ENCODE measurements around the gene TCN2. TPM values are rescaled to one million over a fixed set of nuclear protein-coding genes. Genes with fewer than 3 reads are reported as not detected.

Gene TCN2
- total RNA-seq, 5 donors from 2014 or later (not counting 1 experiment from before 2014, with no cell fraction given), result 0.26 to 0.65 (median 0.57) TPM

- ATAC-seq (replicated peaks in 1 of 4) (peak; percentile 85 to 92 (median 90)), DNase-seq (peak; percentile 81 to 97 (median 89))
- H3K27ac Mint-ChIP-seq, result peak within 1 kb of the TSS; percentile 85 to 90
- Histone ChIP-seq H3K27ac (ENCODE audit: low read length) (peak within 1 kb of the TSS; percentile 84), H3K36me3 (ENCODE audit: control insufficient read depth in 2 of 2, extremely low read depth in 1 of 2, insufficient read depth in 1 of 2, low read length in 1 of 2) (no peaks in the 10 kb centered on the region), H3K4me3 (ENCODE audit: control insufficient read depth in 1 of 2, extremely low read depth in 1 of 2, low read length in 1 of 2) (peak within 1 kb of the TSS; percentile 52 to 65), H3K9me3 (no peaks in the 10 kb centered on the region), H3K4me1 (ENCODE audit: control insufficient read depth in 1 of 2, extremely low read depth in 1 of 2, insufficient read depth in 2 of 2, low read length in 2 of 2) (peaks cover 6 to 34% of the 10 kb centered on the region in 2 experiments), H3K27me3 (replicated peaks in 1 of 2; ENCODE audit: control insufficient read depth in 2 of 2, extremely low read depth in 1 of 2, insufficient read depth in 2 of 2, low read length in 1 of 2) (no peaks in the 10 kb centered on the region)
- ChIA-PET CTCF (interaction anchor here (0.5 to 3.5 kb wide), 9 partner anchors 44 to 636 kb away, joined by 3 to 26 read pairs (median 4); no protein-coding TSS in a partner anchor), POLR2A (interaction anchor here in 1 of 2 donors (0.6 kb wide), 1 partner anchor 34 kb away, joined by 9 read pairs; no protein-coding TSS in a partner anchor)
- H3K9me3 Mint-ChIP-seq, result peaks cover 0 to 4% (median 0%) of the 10 kb centered on the region in 3 donors
- peaks cover 4% of the 10 kb centered on the region for H3K36me3 Mint-ChIP-seq
- peaks cover 13 to 24% (median 20%) of the 10 kb centered on the region in 3 donors for H3K4me1 Mint-ChIP-seq
- H3K27me3 Mint-ChIP-seq, result no peaks in the 10 kb centered on the region
- 3% methylated on average over 71 of the region's 75 CpGs for WGBS (ENCODE audit: insufficient coverage)
- peak within 1 kb of the TSS; percentile 81 to 85 (median 82) for H3K4me3 Mint-ChIP-seq
Observed at GRCh38 chr22:30635273-30636225, 28.6 kb downstream of the TCN2 start, which contains the start of gene SLC35E4. TSS of gene SLC35E4 (plus strand) at chr22:30635781. CDS start at chr22:30636451, 670 bp downstream.

DNA sequence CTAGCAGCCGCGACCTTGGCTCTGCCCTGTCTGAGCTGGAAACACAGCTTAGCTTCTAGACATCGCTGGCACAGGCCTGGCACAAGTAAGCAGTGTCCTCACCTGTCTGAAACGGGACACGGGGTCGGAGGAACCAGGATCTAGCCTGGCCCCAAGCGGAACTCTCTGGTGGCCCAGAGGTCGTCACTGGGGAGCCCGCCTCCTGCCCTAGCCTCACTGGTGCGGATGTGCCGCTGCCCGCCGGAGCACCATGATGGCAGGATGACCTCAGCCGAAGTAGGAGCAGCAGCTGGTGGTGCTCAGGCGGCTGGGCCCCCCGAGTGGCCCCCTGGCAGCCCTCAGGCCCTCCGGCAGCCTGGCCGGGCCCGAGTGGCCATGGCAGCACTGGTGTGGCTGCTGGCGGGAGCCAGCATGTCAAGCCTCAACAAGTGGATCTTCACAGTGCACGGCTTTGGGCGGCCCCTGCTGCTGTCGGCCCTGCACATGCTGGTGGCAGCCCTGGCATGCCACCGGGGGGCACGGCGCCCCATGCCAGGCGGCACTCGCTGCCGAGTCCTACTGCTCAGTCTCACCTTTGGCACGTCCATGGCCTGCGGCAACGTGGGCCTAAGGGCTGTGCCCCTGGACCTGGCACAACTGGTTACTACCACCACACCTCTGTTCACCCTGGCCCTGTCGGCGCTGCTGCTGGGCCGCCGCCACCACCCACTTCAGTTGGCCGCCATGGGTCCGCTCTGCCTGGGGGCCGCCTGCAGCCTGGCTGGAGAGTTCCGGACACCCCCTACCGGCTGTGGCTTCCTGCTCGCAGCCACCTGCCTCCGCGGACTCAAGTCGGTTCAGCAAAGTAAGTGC lies 29.5 kb downstream of the TCN2 start:
- Mint-ChIP-seq H3K4me1 (peaks cover 13 to 24% (median 20%) of the 10 kb centered on the region in 3 donors), H3K27me3 (no peaks in the 10 kb centered on the region), H3K9me3 (peaks cover 0 to 4% (median 0%) of the 10 kb centered on the region in 3 donors), H3K4me3 (peak overlapping the region; percentile 81 to 85 (median 82)), H3K36me3 (peaks cover 4% of the 10 kb centered on the region), H3K27ac (peak overlapping the region; percentile 74 to 76)
- Histone ChIP-seq H3K27me3 (replicated peaks in 1 of 2; ENCODE audit: control insufficient read depth in 2 of 2, extremely low read depth in 1 of 2, insufficient read depth in 2 of 2, low read length in 1 of 2) (no peaks in the 10 kb centered on the region), H3K4me3 (ENCODE audit: control insufficient read depth in 1 of 2, extremely low read depth in 1 of 2, low read length in 1 of 2) (peak overlapping the region; percentile 52 to 65), H3K9me3 (no peaks in the 10 kb centered on the region), H3K27ac (ENCODE audit: low read length) (no peak overlapping the region), H3K4me1 (ENCODE audit: control insufficient read depth in 1 of 2, extremely low read depth in 1 of 2, insufficient read depth in 2 of 2, low read length in 2 of 2) (peaks cover 6 to 34% of the 10 kb centered on the region in 2 experiments), H3K36me3 (ENCODE audit: control insufficient read depth in 2 of 2, extremely low read depth in 1 of 2, insufficient read depth in 1 of 2, low read length in 1 of 2) (no peaks in the 10 kb centered on the region)
- ChIA-PET POLR2A (interaction anchor here in 1 of 2 donors (0.6 to 0.7 kb wide), 2 partner anchors 35 to 686 kb away, joined by 4 to 9 read pairs; no protein-coding TSS in a partner anchor), CTCF (interaction anchor here in 1 of 2 donors (0.8 to 3.5 kb wide), 3 partner anchors 119 to 449 kb away, joined by 3 to 26 read pairs (median 11); no protein-coding TSS in a partner anchor)
- 73% methylated on average over 45 of the region's 45 CpGs for WGBS (ENCODE audit: insufficient coverage)
- DNase-seq (peak in 12 of 35 experiments; percentile 2 to 39 (median 12)), ATAC-seq (replicated peaks in 1 of 4) (peak in 2 of 4 experiments; percentile 2 to 3)

GRCh38 chr22:30637701-30638114 lies 30.7 kb downstream of the TCN2 start:
- CTCF ChIA-PET, result no interaction called here
- no peaks in the 10 kb centered on the region for H3K27me3 Mint-ChIP-seq
- Histone ChIP-seq H3K4me1 (ENCODE audit: control insufficient read depth in 1 of 2, extremely low read depth in 1 of 2, insufficient read depth in 2 of 2, low read length in 2 of 2) (peaks cover 6 to 34% of the 10 kb centered on the region in 2 experiments), H3K9me3 (no peaks in the 10 kb centered on the region), H3K27me3 (replicated peaks in 1 of 2; ENCODE audit: control insufficient read depth in 2 of 2, extremely low read depth in 1 of 2, insufficient read depth in 2 of 2, low read length in 1 of 2) (no peaks in the 10 kb centered on the region), H3K4me3 (ENCODE audit: control insufficient read depth in 1 of 2, extremely low read depth in 1 of 2, low read length in 1 of 2) (no peak overlapping the region), H3K36me3 (ENCODE audit: control insufficient read depth in 2 of 2, extremely low read depth in 1 of 2, insufficient read depth in 1 of 2, low read length in 1 of 2) (no peaks in the 10 kb centered on the region), H3K27ac (ENCODE audit: low read length) (no peak overlapping the region)
- H3K9me3 Mint-ChIP-seq, result peaks cover 0 to 4% (median 0%) of the 10 kb centered on the region in 3 donors
- H3K27ac Mint-ChIP-seq, result no peak overlapping the region
- POLR2A ChIA-PET, result no interaction called here
- peaks cover 13 to 24% (median 20%) of the 10 kb centered on the region in 3 donors for H3K4me1 Mint-ChIP-seq
- ATAC-seq (replicated peaks in 1 of 4) (no peak), DNase-seq (no peak)
- peaks cover 4% of the 10 kb centered on the region for H3K36me3 Mint-ChIP-seq
- H3K4me3 Mint-ChIP-seq, result peak overlapping the region; percentile 28 to 85 (median 45)
- 100% methylated on average over 1 of the region's 1 CpG for WGBS (ENCODE audit: insufficient coverage)

GRCh38 chr22:30640361-30640760 lies 33.4 kb downstream of the TCN2 start:
- Mint-ChIP-seq H3K4me3 (no peak overlapping the region), H3K4me1 (peaks cover 15 to 22% (median 21%) of the 10 kb centered on the region in 3 donors)
- POLR2A ChIA-PET, result no interaction called here

DNA sequence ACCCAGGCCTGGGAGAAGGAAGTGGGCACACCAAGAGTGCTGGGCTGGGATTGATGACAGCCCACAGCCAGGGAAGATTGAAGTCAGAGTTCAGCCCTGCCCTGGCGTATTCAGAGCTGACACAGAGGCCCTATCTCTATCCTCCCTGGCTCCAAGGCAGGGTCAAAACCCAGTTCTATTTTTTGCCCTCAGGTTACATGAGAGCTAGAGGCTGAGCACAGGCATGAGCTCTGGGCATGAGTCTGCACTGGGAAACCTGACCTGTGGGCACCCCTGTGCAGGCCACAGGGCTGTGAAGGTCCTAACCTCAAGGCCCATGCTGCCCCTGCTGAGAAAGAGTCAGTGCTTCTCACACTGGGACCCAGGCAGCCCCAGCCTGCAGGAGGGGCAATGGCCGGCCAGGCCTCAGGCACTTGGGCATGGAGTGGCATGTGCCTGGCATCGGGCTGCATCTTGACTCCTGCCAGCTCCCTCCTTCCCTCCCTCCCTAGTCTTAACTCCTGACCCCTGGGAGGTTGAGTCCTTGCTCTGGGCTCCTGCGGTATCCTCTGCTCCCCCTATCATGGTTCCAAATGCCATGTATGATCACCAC lies 34.0 kb downstream of the TCN2 start:
- POLR2A ChIA-PET, result no interaction called here
- H3K4me3 Mint-ChIP-seq, result no peak overlapping the region
- no peak for ATAC-seq (replicated peaks in 1 of 4)

More at GRCh38 chr22:30640361-30640760, 33.4 kb downstream of the TCN2 start:
- Mint-ChIP-seq H3K27ac (no peak overlapping the region), H3K36me3 (peaks cover 4% of the 10 kb centered on the region), H3K9me3 (peaks cover 0 to 4% (median 0%) of the 10 kb centered on the region in 3 donors), H3K27me3 (no peaks in the 10 kb centered on the region)
- no peaks in the 10 kb centered on the region for H3K9me3 ChIP-seq
- no peak for DNase-seq
- CTCF ChIA-PET, result interaction anchor here in 1 of 2 donors (0.7 kb wide), 1 partner anchor 121 kb away, joined by 4 read pairs; no protein-coding TSS in a partner anchor
- no peaks in the 10 kb centered on the region for H3K36me3 ChIP-seq (ENCODE audit: control insufficient read depth in 2 of 2, extremely low read depth in 1 of 2, insufficient read depth in 1 of 2, low read length in 1 of 2)
- H3K27me3 ChIP-seq (replicated peaks in 1 of 2; ENCODE audit: control insufficient read depth in 2 of 2, extremely low read depth in 1 of 2, insufficient read depth in 2 of 2, low read length in 1 of 2), result no peaks in the 10 kb centered on the region
- peaks cover 0 to 21% of the 10 kb centered on the region in 2 experiments for H3K4me1 ChIP-seq (ENCODE audit: control insufficient read depth in 1 of 2, extremely low read depth in 1 of 2, insufficient read depth in 2 of 2, low read length in 2 of 2)
- no peak for ATAC-seq (replicated peaks in 1 of 4)
- H3K4me3 ChIP-seq (ENCODE audit: control insufficient read depth in 1 of 2, extremely low read depth in 1 of 2, low read length in 1 of 2), result no peak overlapping the region
- no peak overlapping the region for H3K27ac ChIP-seq (ENCODE audit: low read length)
- WGBS (ENCODE audit: insufficient coverage), result 100% methylated on average over 3 of the region's 4 CpGs

More for the DNA sequence above, 34.0 kb downstream of the TCN2 start:
- H3K9me3 Mint-ChIP-seq, result peaks cover 0 to 4% (median 0%) of the 10 kb centered on the region in 3 donors
- Histone ChIP-seq H3K27ac (ENCODE audit: low read length) (no peak overlapping the region), H3K4me1 (ENCODE audit: control insufficient read depth in 1 of 2, extremely low read depth in 1 of 2, insufficient read depth in 2 of 2, low read length in 2 of 2) (peaks cover 0 to 19% of the 10 kb centered on the region in 2 experiments), H3K4me3 (ENCODE audit: control insufficient read depth in 1 of 2, extremely low read depth in 1 of 2, low read length in 1 of 2) (no peak overlapping the region), H3K36me3 (ENCODE audit: control insufficient read depth in 2 of 2, extremely low read depth in 1 of 2, insufficient read depth in 1 of 2, low read length in 1 of 2) (no peaks in the 10 kb centered on the region), H3K9me3 (no peaks in the 10 kb centered on the region), H3K27me3 (replicated peaks in 1 of 2; ENCODE audit: control insufficient read depth in 2 of 2, extremely low read depth in 1 of 2, insufficient read depth in 2 of 2, low read length in 1 of 2) (no peaks in the 10 kb centered on the region)
- no peak for DNase-seq
- peaks cover 15 to 21% (median 21%) of the 10 kb centered on the region in 3 donors for H3K4me1 Mint-ChIP-seq
- H3K36me3 Mint-ChIP-seq, result peaks cover 4% of the 10 kb centered on the region
- CTCF ChIA-PET, result no interaction called here
- H3K27ac Mint-ChIP-seq, result no peak overlapping the region
- WGBS (ENCODE audit: insufficient coverage), result 100% methylated on average over 4 of the region's 4 CpGs
- no peaks in the 10 kb centered on the region for H3K27me3 Mint-ChIP-seq
